SHP77 (cell line): ENCODE measurements around the gene ZNF865.

Experiments used
- DNase-seq, 2 experiments: peaks; one replicate each; lab custom pipeline; 2025; lab: John Stamatoyannopoulos, UW

The ZNF865 gene

DNA sequence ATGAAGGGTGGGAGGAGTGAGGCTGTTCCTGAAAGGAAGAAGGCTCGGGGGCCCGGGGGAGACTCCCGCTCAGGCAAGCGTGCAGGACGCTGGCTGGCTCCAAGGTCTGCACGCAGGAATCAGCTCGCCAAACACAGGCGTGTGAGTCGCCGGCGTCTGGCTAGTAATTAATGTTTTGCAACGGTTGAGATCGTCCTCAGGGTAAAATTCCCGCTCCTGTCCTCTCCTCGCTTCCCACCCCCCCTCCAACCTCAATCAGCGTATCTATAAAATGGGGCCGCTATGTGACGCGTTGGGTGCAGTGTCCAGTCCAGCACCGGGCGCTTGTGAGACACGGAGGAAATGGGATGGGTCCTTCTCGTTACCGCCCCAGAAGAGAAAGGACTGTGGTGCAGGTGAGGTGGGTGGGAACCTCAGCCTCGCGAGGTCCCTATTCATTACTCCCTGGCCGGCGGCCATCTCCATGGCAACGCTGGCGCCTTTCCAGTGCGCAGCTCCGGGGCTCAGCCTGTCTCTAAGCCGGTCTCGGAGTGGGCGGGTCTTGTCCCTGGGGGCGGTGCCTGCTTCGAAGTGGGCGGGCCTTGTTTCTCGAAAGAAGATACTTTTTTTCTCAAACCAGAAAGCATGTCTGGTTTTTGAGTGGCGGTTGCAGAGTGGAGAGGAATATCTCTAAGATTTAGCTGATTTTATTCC, 18.3 kb upstream of the ZNF865 start:
- peak; percentile 93 for DNase-seq

GRCh38 chr19:55588738-55589137, 16.7 kb upstream of the ZNF865 start:
- no peak for DNase-seq

DNA sequence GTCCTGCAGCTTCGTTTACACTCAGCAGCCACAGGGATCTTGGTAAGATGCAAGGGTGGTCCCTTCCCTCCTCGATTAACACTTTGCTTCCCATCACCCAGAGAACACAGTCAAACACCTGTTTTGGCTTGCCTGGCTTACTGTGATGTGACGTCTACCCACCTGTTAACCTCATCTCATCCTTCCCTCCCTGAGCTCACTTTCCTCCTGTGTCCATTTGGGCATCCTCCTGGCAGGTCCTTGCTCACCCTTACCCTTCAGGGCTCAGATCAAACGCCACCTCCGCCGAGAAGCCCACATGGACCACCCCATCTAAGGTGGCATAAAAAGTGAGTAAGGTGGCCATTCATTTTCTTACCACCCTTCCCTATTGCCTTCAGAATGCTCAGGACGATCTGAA, 15.3 kb upstream of the ZNF865 start:
- DNase-seq: no peak

GRCh38 chr19:55590617-55591016, 14.8 kb upstream of the ZNF865 start:
- DNase-seq: peak in 1 of 2 experiments; percentile 28

DNA sequence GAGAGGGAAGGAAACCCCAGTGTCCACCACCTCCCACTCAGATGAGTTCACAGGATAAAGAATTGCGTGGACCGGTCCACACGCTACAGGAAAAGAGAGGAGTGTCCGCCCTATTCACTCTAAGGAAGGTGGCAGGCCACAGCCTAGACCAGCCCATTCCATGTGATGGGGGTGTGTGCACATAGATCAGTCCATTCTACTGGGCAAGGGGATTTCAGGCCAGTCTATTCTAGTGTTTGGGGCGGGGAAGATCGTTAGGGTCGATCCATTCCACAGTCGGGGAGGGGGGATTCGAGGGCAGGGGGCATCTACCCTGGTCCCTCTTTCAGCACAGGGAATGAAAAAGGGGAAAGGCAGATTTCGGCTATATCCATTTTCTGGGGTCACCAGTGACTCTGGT, 13.9 kb upstream of the ZNF865 start:
- no peak for DNase-seq

DNA sequence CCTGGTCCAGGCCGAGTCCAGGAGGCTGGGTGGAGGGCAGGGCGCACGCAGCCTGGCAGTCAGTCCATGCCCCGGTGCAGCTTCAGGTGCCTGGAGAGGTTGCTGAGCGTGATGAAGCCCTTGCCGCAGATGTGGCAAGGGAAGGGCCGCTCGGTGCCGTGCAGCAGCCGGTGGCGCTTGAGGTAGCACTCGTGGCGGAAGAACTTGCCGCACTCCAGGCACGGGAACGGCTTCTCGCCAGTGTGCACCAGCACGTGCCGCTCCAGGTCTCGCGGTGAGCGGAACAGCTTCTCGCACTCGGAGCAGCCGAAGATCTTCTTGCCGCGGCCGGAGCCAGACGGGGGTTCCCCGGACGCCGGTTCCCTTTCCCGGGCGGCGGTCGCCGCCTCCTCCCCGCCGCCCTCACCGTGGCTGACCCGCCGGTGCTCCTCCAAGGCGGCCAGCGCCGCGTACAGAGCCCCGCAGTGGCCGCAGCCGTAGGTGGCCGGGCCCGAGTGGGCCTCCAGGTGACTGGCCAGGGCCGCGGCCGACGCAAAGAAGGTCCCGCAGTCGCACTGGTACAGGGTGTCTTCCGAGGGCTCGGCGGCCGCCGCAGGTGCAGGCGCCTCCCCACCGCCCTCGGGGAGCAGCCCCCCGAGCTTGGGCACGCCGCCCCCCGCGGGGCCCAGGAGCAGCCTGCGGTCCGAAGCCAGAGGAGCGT, 12.9 kb upstream of the ZNF865 start:
- no peak for DNase-seq

DNA sequence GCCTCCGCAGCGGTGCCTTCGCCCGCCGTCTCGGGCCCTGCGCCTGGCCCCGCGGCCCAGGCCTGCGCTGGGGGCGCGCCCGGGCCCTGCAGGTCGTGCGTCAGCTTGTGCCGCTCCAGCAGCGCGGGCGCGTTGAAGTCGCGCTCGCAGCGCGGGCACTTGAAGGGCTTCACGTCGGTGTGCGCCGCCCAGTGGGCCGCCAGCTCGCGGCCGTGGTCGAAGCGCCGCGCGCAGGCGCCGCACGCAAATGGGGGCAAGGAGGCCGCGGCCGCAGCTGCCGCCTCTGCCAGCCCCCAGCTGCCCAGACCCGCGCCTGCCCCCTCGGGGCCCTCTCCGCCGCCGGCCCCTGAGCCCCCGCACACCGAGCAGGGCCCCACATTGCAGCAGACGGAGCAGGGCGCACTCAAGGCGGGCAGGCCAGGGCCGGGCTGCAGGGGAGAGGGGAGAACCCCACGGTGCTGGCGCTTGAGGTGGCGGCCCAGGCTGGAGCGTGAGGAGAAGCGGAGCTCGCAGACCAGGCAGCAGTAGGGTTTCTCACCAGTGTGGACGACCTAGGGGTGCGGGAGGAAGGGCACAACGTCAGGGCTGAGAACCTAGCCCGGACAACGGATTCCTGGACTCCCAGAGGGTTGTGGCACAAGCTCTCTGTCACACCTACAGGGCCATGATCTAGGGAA, 12.2 kb upstream of the ZNF865 start:
- no peak for DNase-seq

DNA sequence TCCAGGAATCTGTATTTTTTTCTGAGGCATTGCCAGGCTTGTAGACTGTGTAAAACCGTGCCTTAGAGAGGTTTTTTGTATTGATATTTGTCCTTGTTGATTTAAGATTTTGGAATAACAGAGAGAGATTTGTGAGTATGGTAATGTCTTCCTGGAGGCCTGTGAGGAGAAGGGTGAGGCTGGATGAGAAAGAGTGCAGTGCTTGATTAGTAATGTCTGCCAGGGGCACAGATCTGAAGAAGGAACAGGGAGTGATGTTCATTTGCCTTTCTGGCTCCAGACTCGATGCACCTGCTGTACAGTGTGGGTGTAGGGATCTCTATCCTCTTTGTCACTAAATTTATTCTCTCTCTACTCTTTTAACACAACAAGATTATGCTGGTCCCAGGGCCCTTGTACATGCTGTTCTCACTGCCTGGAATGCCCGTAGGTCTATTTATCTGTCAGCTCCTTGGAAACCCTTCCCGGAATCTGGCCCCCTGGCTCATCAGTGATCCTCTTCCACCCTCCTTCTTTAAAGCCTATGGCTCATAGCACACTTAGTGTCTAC, 10.4 kb upstream of the ZNF865 start:
- DNase-seq: no peak

- no peak for DNase-seq
Measured at GRCh38 chr19:55596304-55596703, 9.1 kb upstream of the ZNF865 start.

GRCh38 chr19:55597501-55597921, 7.9 kb upstream of the ZNF865 start:
- DNase-seq: no peak

DNA sequence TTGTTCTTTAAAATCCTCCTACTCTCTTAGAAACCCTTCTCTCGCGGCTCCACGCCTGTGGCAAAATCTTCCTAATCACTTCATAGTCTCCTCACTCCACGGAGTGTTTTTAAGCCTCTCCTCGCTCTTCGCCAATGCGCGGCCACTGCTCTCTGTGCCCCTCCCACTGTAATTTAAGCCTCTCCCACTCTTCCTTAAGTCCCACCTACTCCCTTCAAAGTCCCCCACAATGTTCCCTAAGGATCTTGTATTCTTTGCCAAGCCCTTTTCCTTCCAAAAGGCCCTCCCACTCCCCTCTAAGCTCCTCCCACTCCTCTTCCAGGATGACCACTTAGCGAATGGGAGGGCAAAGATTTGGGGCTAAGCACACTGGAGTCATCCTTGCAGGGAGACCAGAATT, 7.4 kb upstream of the ZNF865 start:
- no peak for DNase-seq

GRCh38 chr19:55598719-55599467, 6.6 kb upstream of the ZNF865 start:
- DNase-seq: peak; percentile 87 to 90

DNA sequence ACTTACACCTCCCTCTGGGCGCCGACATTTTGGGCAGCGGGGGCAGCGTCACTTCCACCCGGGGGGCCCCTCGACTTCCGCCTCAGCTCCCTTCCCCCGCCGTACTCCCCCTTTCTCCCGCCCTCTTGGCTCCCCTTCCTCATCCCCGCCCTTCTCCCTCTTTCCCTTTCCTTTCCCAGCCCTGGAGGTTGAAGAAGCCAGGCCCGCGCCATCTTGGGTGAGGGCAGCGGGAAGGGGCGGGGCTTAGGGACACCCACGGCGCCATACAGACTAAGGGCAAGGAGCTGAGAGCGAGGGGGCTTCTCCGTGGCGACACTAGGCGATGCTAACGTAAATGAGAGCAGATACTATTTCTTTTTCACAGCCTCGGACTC, 6.0 kb upstream of the ZNF865 start, which contains the start of gene FIZ1:
Gene FIZ1 (minus strand): TSS at position 50 of the 374 bp plus-strand sequence. CDS start 1,652 bp downstream, outside the sequence.
- DNase-seq: peak; percentile 97

DNA sequence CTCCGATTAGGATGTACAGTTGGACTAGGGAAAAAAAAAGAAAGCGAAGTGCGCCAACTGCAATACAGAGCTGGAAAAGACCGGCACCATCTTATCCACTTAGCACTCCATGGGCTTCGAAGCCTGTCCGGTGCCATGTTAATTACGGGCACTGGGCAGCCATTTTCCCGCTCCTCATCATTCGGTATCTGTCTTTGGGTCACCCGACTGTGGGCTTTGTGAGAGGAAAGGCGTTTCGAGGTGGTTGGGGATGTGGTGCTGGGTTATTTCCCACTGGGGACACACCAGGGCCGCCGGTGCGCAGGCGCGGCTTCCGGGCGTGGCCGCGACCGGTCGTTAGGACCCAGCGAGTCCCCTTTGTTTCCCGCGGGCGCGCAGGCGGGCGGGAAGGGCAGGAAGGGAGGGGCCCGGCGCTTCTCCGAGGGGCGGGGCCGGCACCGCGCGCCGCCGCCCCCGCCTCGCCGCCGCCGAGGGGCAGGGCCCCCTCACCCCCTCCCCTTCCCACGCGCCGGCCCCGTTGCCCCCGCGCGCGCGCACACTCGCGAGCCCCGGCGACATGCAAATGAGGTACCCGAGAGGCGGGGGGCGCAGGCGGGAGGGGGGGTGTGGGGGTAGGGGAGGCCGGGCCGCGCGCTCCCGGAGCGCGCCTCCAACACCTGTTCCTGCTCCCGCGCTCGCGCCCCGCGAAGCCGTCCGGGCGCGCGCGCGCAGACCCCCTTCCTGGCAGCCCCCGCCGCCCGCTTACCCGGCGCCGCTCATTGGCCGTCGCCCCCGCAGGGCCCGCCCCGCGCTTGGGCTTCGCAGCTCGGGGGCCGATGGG, 5.4 kb upstream of the ZNF865 start, which contains the start of gene ZNF524:
Gene ZNF524 (plus strand): TSS at position 447 of the 820 bp plus-strand sequence. CDS start 1,825 bp downstream, outside the sequence.
- peak; percentile 90 to 92 for DNase-seq

DNA sequence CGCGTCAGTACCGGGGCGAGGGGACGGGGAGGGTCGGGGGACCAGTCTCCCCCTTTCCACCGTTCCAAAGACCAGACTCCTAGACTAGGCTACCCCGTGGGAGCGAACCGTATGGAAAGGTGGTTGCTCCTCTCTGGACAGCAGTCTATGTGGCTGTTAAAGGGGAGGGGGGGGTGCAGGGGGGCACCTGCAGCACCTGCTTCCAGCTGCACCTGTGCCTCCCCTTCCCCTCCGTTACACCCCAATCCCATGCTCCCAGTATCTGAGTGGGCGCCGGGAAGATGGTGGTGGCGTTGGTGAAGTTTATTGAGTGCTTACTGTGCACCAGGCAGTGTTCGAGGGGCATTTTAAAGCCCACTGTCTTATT, 4.8 kb upstream of the ZNF865 start:
- no peak for DNase-seq

DNA sequence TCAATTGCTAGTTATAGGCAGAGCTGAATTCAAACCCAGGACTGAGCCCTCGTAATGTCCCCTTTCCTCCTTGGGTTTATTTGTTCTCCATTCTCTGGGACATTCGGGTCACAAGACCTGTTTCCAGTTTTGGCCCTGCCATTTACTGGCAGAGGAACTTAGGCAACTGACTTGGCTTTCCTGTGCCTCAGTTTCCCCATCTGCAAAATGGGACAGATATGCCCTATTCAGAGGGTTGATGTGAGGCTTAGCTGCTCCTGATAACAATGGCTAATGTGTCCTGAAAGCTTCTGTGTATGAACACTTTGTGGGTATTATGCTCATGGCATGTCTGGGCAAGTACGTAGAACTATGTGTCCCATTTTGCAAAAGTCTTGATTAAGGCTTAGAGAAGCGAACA, 4.4 kb upstream of the ZNF865 start:
- DNase-seq: no peak

GRCh38 chr19:55602104-55603001, 3.1 kb upstream of the ZNF865 start:
- DNase-seq: no peak

DNA sequence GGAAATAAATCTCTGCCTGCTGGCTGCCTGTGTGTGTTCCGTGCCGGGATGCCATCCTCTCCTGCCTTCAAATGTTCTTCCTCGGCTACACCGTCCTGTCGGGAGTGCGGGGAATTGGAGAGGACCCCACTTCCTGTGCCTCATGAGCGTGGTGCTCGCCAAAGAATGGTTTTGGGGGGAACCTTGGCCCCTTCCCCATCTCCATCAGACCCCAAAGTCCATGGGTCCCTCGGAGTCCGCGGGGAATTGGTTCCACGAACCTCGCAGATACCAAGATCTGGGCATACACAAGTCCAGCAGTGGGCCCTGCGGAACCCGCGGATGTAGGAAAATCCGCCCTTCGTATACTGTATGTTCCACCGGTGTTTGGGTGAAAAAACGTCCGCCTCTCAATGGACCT, 2.3 kb upstream of the ZNF865 start:
- DNase-seq: no peak

DNA sequence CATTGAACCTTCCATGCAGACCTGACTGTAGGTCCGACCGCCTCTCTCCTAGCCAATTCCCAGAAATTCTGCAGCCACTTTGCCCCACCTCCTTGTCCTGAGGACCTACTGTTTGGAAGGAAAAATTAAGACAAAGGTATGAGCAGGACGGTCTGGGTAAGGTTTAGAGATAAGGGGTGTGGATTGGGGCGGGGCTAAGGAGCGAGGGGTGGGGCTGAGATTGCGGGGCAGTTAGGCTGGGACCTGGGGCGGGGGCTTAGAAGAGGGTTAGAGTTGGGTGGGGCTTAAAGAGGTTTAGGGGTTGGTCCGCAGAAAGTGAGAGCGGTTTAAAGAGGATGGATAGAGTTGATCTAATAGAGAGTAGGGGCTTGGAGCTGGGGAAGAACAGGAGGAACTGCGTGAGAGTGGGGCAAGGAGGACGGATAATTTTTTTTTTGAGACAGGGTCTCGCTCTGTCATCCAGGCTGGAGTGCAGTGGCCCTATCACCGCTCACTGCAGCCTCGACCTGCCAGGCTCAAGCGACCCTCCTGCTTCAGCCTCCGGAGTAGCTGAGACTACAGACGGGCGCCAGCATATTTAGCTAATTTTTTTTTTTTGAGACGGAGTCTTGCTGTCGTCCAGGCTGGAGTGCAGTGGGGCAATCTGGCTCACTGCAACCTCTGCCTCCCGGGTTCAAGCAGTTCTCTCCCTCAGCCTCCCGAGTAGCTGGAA, 1.7 kb upstream of the ZNF865 start:
- DNase-seq: no peak
